ENCODE measurements around the gene ARPP21. TPM values are rescaled to one million over a fixed set of nuclear protein-coding genes. Genes with fewer than 3 reads are reported as not detected.

Gene ARPP21
- polyA plus RNA-seq, 1 of the 3 experiments (the other 2 are of a cell fraction), result 1.6 TPM

DNA sequence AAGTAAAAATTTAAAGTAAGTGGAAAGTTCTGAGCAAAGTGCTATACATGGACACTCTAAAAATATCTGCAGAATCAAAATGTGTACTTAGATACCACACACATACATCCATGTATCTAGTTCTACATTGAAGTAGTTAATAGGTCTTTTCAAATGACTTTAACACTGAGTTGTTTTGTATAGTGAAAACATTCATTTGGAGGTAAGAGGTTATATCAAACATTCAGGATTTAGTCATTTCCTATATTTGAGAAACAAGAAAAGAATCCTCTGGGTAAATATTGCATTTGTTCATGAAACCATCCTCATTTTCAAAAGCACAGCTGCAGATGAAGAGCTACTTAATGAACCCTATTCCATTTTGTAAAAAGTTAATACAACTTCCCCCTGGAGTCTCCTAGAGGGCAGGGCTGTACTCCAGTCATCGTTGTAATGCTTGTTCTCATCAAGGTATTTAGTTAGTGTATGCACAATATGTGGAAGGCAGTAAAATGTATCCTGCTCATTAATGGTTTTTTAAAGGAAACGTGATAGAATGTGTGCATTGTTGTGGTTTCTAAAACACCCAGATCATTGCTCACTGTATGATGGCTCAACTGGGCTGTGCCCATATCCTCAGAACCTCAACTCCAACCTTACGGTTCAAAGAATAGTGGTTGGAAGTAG lies 26.2 kb downstream of the ARPP21 start:
- H3K27ac ChIP-seq (ENCODE audit: low read depth in 2 of 2, low read length in 1 of 2), result no peak overlapping the region; a peak in 2 of 4 replicates

More for the DNA sequence above, 26.2 kb downstream of the ARPP21 start:
- Histone ChIP-seq H3K36me3 (replicated peaks in 1 of 2; ENCODE audit: control insufficient read depth in 1 of 2, insufficient read depth in 2 of 2, low read length in 1 of 2) (no peaks in the 10 kb centered on the region), H3F3A (replicated peaks; ENCODE audit: insufficient read depth) (peaks cover 6% of the 10 kb centered on the region), H4K20me1 (ENCODE audit: insufficient read depth) (no peaks in the 10 kb centered on the region), H3K4me3 (ENCODE audit: low read depth in 2 of 2, low read length in 1 of 2) (no peak overlapping the region), H3K4me1 (ENCODE audit: control insufficient read depth in 1 of 2, insufficient read depth in 2 of 2, low read depth in 1 of 2, low read length in 1 of 2) (peaks cover 13 to 25% of the 10 kb centered on the region in 2 experiments; a peak in 3 of 4 replicates), H3K79me2 (ENCODE audit: insufficient read depth) (no peaks in the 10 kb centered on the region), H3K9me3 (no peaks in the 10 kb centered on the region), H2AFZ (ENCODE audit: low read depth) (peak overlapping the region; percentile 14; the same call in 1 of the 2 replicates), H3K27me3 (ENCODE audit: insufficient read depth) (no peaks in the 10 kb centered on the region), H3K9ac (no peak overlapping the region), H3K9me2 (no peaks in the 10 kb centered on the region), H3K4me2 (peak overlapping the region; percentile 51; the same call in 1 of the 2 replicates)
- 78% methylated on average over 3 of the region's 3 CpGs for WGBS (ENCODE audit: low lambda C conversion rate)
- ChIA-PET POLR2A (no interaction called here), CTCF (interaction anchor here (0.7 to 1.4 kb wide), 4 partner anchors 7 to 244 kb away, joined by 3 to 5 read pairs (median 3); no protein-coding TSS in a partner anchor)
- TF ChIP-seq SIN3A (IDR thresholded peaks at IDR 0.05; ENCODE audit: borderline replicate concordance, low read depth, low read length) (no peak), TEAD4 (IDR thresholded peaks at IDR 0.05; ENCODE audit: borderline replicate concordance, insufficient read depth) (no peak), FOXJ3 (CRISPR knock-in tag; IDR thresholded peaks at IDR 0.05) (no peak), TAF1 (IDR thresholded peaks at IDR 0.05; ENCODE audit: borderline replicate concordance, low read depth, low read length) (no peak), GATA2 (CRISPR knock-in tag; IDR thresholded peaks at IDR 0.05) (no peak), RFX5 (IDR thresholded peaks at IDR 0.05; ENCODE audit: low read length) (no peak), MXI1 (IDR thresholded peaks at IDR 0.05; ENCODE audit: low read depth, low read length) (no peak), EZH2phosphoT487 (IDR thresholded peaks at IDR 0.05; ENCODE audit: borderline replicate concordance, low read depth) (no peak), GABPA (IDR thresholded peaks at IDR 0.05; ENCODE audit: low read depth) (no peak), MEF2A (IDR thresholded peaks at IDR 0.05; ENCODE audit: borderline replicate concordance, low read depth) (no peak), TCF12 (IDR thresholded peaks at IDR 0.05) (no peak), NFIC (IDR thresholded peaks at IDR 0.05; ENCODE audit: borderline replicate concordance) (no peak), RCOR1 (IDR thresholded peaks at IDR 0.05; ENCODE audit: low read length) (no peak), RXRA (IDR thresholded peaks at IDR 0.05; ENCODE audit: borderline replicate concordance, low read depth) (no peak), NRF1 (IDR thresholded peaks at IDR 0.05; ENCODE audit: low read depth, low read length) (no peak), SMC3 (IDR thresholded peaks at IDR 0.05; ENCODE audit: low read depth, low read length) (no peak)
- TF ChIP-seq, protein P1, sequence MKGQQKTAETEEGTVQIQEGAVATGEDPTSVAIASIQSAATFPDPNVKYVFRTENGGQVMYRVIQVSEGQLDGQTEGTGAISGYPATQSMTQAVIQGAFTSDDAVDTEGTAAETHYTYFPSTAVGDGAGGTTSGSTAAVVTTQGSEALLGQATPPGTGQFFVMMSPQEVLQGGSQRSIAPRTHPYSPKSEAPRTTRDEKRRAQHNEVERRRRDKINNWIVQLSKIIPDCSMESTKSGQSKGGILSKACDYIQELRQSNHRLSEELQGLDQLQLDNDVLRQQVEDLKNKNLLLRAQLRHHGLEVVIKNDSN (IDR thresholded peaks at IDR 0.05; ENCODE audit: borderline replicate concordance, low read depth), result no peak
- TF ChIP-seq, protein P2, sequence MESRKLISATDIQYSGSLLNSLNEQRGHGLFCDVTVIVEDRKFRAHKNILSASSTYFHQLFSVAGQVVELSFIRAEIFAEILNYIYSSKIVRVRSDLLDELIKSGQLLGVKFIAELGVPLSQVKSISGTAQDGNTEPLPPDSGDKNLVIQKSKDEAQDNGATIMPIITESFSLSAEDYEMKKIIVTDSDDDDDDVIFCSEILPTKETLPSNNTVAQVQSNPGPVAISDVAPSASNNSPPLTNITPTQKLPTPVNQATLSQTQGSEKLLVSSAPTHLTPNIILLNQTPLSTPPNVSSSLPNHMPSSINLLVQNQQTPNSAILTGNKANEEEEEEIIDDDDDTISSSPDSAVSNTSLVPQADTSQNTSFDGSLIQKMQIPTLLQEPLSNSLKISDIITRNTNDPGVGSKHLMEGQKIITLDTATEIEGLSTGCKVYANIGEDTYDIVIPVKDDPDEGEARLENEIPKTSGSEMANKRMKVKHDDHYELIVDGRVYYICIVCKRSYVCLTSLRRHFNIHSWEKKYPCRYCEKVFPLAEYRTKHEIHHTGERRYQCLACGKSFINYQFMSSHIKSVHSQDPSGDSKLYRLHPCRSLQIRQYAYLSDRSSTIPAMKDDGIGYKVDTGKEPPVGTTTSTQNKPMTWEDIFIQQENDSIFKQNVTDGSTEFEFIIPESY (IDR thresholded peaks at IDR 0.05; ENCODE audit: borderline replicate concordance, low read depth), result no peak
- TF ChIP-seq, protein P3, sequence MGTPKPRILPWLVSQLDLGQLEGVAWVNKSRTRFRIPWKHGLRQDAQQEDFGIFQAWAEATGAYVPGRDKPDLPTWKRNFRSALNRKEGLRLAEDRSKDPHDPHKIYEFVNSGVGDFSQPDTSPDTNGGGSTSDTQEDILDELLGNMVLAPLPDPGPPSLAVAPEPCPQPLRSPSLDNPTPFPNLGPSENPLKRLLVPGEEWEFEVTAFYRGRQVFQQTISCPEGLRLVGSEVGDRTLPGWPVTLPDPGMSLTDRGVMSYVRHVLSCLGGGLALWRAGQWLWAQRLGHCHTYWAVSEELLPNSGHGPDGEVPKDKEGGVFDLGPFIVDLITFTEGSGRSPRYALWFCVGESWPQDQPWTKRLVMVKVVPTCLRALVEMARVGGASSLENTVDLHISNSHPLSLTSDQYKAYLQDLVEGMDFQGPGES (IDR thresholded peaks at IDR 0.05; ENCODE audit: low read depth, low read length), result no peak
- TF ChIP-seq, protein P4, sequence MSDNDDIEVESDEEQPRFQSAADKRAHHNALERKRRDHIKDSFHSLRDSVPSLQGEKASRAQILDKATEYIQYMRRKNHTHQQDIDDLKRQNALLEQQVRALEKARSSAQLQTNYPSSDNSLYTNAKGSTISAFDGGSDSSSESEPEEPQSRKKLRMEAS (IDR thresholded peaks at IDR 0.05; ENCODE audit: low read depth), result no peak
- DNase-seq, result no peak

All from SK-N-SH (cell line).